WI38 (cell line): ENCODE results near the gene CRB1.

Experiments used
- H3K4me3 ChIP-seq: 2 replicates; pipeline ENCODE4 v1.5.1; 2011; ENCODE audit warnings: low read depth, mild to moderate bottlenecking, control low read depth, low read length
- TF ChIP-seq, protein P1 (sequence below): IDR thresholded peaks from 2 replicates; pipeline ENCODE4 v1.5.1; 2012; ENCODE audit warnings: low read depth, mild to moderate bottlenecking, control low read depth, low read length

CRB1 gene

DNA sequence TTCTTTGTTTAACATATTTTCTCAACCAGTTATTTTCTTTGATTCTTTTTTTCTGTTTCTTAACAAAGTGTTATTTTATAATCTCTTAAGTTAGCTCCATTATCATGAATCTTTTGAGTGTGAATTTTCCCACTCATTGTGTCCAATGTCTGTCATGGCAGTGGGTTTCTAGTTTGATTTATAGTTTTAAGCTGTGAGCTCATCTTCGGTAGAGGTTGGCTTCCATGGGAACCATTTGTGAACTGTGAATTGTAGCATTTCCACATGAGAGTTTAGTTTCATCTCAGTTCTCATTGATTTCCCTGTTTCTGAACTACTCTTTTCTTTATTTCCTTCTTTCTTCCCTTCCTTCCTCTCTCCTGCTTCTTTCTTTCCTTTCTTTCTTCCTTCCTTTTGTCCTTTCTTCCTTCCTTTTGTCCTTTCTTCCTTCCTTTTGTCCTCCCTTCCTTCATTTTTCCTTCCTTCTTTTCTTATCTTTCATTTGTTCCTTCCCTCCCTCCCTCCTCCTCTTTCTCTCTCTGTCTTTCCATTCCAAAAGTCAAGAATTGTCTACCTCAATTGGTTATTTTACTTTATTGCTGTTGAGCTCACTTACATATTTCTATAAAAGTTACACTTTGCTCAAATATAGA lies 3.0 kb upstream of the CRB1 start:
- H3K4me3 ChIP-seq: no peak overlapping the region
- TF ChIP-seq, protein P1, sequence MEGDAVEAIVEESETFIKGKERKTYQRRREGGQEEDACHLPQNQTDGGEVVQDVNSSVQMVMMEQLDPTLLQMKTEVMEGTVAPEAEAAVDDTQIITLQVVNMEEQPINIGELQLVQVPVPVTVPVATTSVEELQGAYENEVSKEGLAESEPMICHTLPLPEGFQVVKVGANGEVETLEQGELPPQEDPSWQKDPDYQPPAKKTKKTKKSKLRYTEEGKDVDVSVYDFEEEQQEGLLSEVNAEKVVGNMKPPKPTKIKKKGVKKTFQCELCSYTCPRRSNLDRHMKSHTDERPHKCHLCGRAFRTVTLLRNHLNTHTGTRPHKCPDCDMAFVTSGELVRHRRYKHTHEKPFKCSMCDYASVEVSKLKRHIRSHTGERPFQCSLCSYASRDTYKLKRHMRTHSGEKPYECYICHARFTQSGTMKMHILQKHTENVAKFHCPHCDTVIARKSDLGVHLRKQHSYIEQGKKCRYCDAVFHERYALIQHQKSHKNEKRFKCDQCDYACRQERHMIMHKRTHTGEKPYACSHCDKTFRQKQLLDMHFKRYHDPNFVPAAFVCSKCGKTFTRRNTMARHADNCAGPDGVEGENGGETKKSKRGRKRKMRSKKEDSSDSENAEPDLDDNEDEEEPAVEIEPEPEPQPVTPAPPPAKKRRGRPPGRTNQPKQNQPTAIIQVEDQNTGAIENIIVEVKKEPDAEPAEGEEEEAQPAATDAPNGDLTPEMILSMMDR: no peak

DNA sequence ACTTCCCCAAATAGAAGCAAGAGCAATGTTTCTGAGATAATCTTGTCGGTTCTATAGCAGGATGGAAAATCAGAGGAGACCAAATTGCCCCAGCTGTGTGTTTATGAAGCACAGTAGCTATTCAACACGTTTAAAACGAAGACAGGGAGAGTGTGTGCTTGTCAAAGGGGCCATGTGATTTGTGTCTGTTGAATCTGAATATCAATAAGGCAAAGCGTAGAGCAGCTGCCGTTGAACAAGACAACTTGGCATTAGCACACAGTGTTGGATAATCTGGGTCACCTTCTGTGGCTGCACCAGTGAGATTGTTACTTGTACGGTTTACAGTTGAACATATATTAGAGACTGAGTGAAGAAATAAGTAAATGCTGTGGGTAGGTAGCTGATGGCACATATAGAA lies 1.0 kb downstream of the CRB1 start:
- no peak overlapping the region for H3K4me3 ChIP-seq
- TF ChIP-seq, protein P1: no peak

DNA sequence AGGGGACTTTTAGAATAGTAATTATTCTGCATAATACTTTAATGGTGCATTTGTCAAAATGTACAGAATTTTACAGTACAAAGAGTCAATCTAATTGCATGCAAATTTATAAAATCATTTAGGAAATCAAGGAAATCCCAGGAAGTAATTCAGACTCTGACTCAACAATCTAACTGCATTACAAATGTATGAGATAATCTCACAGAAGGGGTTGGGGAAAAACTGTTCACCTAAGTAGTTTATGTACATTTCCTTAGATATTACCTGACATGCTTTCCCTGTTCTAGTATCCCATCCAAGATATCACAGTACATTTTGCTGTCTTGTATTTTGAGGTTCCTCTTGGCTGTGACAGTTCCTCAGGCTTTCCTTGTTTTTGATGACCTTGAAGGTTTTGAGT lies 4.7 kb downstream of the CRB1 start:
- TF ChIP-seq, protein P1: no peak
- H3K4me3 ChIP-seq: no peak overlapping the region

DNA sequence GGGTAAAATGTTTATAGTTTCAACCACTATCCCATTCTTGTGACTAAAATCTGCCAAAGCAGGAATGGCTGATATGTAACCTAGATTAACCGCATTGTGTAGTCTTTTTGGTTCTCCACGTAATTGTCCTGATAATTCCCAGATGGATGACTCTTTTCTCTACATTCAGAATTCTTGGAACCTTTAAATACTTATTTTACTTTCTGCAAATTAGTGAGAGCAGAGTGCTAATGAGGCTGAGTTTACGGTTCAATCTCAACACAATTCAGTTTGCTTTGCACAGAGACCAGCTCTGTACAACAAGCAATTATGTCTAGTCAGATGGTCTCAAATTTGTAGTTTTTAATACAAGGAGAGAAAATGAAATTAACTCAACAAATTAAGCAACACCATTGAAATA lies 9.1 kb downstream of the CRB1 start:
- TF ChIP-seq, protein P1: no peak
- no peak overlapping the region for H3K4me3 ChIP-seq

DNA sequence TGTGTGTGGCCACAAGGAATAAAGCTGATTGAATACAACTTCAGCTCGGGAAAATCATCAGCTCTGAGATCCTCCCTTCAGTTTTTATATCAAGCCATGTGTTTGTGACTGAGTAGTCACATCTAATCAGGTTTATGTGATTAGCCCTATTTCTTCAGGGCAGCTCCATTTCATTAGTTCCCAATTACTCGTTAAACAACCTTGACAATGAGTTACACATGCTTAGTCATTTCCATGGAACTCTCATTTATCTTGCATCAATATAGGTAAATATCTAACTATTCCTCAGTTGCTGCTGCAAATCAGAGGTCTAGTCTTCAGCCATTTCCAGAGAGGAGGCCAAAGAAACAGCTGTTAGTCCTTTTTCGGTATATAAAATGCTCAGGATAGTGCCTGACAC lies 16.3 kb downstream of the CRB1 start:
- TF ChIP-seq, protein P1: no peak

DNA sequence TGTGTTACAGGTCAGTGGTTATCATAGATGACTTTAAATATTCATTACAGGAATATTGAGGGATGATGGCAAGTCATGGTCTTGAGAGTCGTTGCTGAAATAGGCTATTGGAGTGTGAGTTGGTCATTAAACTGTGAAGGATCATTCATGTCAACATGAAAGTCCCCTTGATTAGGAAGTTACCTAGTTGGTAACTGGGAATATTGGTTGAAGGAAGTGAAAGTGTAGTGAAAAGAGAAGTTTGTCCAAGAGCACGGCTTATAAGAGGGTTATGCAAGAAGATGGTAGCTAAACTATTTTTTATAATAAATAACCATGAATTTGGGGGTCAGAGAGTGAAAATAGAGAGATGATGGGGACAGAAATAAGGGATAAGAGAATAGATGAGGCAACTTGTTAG lies 16.9 kb downstream of the CRB1 start:
- TF ChIP-seq, protein P1: no peak

More for the DNA sequence above, 16.3 kb downstream of the CRB1 start:
- H3K4me3 ChIP-seq: no peak overlapping the region

DNA sequence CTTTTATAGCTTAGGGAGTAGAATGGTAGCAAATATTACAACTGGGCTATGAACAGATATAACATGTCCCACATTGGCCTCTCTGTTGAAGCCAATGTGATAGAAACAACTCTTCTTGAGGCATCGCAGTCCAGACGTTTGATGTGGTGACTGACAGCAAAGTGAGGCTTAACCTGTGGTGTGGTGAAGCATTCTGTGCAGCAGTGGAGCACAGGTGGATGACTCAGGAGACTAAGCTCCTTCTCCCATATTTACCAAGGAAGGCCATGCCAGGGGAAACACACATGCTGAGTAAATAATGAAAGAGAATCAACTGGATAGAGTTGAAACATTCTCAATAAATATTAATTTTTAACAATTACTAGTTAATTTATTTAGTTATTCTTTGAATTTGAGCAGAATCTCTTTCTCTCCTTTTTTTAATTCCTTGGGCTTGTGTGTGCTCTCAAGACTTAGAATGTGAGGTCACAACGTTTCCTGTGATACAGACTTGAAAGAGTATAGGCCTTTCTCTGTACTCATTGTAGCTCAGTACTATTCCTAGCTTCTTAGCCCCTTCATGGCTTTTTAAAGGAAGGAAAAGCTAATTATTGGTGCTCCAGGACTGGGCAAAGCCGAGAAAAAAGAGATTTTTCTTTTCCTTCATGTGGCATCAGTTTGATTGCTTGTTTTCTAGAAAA lies 17.6 kb downstream of the CRB1 start:
- TF ChIP-seq, protein P1: no peak

More for the DNA sequence above, 16.9 kb downstream of the CRB1 start:
- H3K4me3 ChIP-seq: no peak overlapping the region

More for the DNA sequence above, 17.6 kb downstream of the CRB1 start:
- H3K4me3 ChIP-seq: no peak overlapping the region
